Head of caudate nucleus (tissue), 42 donors: ENCODE data around the gene MIPOL1.
"Not testable (repeated sequence)": the region's sequence is repeated elsewhere in the genome, so short reads cannot be mapped to it uniquely, and the experiment has no call there.

Experiments used
- DNase-seq, 42 donors: peaks; one replicate each; pipeline versions ENCODE4 v3.0.0 to v3.0.0-alpha.2; 2020 to 2021; ENCODE audit warnings: mixed read lengths in 7 of 42
- intact Hi-C: fragments of 100-400 bp; cut with DNase I; formaldehyde crosslinking; loops from one replicate; pipeline ENCODE4 v1.15.0; 2022

MIPOL1 gene

DNA sequence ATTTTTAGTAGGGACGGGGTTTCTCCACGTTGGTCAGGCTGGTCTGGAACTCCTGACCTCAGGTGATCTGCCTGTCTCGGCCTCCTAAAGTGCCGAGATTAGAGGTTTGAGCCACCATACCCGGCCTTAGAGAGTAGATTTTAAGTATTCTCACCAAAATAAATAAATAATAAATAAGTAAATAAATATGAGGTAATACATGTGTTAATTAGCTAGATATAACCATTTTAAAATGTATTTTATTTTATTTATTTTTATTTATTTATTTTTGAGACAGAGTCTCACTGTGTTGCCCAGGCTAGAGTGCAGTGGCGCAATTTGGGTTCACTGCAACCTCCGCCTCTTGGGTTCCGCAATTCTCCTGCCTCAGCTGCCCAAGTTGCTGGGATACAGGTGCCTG is 13.2 kb upstream of the MIPOL1 start:
- intact Hi-C loops, DNase-seq: not testable (repeated sequence)

DNA sequence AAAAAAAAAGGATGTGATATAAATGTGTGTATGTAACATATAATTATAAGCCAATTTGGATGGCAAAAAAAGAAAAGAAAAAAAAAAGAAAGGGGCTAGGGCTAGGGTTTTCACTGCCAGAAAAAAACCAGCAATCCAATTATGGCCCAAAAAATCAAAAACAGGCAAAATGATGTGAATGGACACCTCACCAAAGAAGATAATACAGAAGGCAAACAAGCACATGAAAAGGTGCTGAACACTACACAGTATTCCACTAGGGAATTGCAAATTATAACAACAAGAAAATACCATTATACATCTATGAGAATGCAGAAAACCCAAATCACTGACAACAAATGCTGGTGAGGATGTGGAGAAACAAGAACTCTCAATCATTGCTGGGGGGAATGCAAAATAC is 12.1 kb upstream of the MIPOL1 start:
- no peak for DNase-seq
- intact Hi-C loops = no loop called here

DNA sequence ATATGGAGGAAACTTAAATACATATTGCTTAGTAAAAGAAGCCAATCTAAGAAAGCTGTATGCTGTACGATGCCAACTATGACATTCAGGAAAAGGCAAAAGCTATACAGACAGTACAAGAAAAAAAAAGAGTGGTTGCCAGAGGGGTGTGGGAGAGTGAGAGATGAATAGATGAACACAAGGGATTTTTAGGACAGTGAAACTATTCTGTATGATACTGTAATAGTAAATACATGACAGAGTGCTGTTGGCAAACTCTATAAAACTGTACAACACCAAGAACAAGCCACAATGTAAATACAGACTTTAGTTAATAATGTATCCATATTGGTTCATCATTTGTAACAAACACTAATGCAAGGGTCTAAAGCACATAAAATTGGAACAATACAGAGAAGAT is 10.9 kb upstream of the MIPOL1 start:
- intact Hi-C loops = no loop called here
- DNase-seq = no peak

DNA sequence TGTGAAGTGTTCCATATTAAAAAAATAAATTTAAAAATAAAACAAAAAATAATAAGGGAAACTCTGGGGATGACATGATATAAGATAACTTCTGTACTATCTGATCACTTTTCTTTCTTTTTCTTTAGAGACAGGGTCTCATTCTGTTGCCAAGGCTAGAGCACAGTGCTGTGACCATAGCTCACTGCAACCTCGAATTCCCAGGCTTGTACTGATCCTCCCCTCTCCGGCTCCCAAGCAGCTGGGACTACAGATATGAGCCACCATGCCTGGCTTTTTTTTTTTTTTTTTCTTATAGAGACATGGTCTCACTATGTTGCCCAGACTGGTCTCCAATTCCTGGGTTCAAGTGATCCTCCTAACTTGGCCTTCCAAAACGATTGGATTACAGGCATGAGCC is 10.4 kb upstream of the MIPOL1 start:
- intact Hi-C loops = no loop called here
- no peak for DNase-seq

DNA sequence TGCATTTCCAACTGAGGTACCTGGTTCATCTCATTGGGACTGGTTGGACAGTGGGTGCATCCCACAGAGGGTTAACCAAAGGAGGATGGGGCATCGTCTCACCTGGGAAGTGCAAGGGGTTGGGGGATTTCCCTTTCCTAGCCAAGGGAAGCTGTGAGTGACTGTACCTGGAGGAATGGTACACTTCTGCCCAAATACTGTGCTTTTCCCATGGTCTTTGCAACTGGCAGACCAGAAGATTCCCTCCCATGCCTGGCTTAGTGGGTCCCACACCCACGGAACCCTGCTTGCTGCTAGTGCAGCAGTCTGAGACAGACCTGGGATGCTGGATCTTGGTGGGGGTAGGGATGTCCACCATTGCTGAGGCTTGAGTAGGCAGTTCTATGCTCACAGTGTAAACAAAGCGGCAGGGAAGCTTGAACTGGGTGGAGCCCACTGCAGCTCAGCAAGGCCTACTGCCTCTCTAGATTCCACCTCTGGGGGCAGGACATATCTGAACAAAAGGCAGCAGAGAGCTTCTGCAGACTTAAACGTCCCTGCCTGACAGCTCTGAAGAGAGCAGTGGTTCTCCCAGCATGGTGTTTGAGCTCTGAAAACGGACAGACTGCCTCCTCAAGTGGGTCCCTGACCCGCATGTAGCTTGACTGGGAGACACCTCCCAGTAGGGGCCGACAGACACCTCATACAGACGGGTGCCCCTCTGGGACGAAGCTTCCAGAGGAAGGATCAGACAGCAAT is 9.7 kb upstream of the MIPOL1 start:
- DNase-seq, intact Hi-C loops: not testable (repeated sequence)

DNA sequence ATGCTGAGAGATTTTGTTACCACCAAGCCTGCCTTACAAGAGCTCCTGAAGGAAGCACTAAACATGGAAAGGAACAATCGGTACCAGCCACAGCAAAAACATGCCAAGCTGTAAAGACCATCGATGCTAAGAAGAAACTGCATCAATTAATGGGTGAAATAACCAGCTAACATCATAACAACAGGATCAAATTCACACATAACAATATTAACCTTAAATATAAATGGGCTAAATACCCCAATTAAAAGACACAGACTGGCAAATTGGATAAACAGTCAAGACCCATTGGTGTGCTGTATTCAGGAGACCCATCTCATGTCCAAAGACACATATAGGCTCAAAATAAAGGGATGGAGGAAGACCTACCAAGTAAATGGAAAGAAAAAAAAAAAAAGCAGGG is 8.0 kb upstream of the MIPOL1 start:
- DNase-seq, intact Hi-C loops: not testable (repeated sequence)

DNA sequence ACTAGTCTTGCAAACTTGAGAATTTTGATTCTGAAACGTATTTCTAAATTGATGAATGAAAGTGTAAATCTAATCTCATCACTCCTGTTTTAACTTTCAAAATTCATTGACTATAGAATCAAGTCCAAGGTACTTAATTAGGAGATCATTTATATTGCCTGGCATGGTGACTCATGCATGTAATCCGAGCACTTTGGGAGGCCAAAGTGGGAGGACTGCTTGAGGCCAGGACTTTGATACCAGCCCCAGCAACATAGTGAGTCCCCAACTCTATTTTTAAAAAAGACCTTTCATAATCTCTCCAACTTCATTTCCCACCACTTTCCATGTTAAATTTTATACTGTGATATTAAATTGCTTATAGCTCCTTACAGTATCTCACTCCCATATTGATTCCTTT is 3.0 kb upstream of the MIPOL1 start:
- intact Hi-C loops = no loop called here

DNA sequence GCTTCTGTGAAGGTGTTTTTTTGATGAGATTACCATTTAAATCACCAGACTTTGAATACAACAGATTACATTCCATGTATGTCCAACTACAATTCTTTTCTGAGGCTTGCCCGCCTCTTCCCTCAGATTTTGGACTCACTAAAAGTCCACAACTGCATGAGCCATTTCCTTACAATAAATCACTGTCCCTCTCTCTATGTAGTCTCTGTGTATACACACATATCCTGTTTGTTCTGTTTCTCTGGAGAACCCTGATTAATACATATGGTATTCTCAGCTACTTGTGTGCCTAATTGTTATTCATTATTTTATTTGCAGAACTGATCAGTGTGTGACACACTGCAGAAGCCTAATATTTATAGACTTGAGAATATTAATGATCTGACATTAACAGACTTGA is 2.4 kb upstream of the MIPOL1 start:
- intact Hi-C loops = no loop called here
- DNase-seq = no peak

More for the DNA sequence above, 3.0 kb upstream of the MIPOL1 start:
- DNase-seq = no peak

DNA sequence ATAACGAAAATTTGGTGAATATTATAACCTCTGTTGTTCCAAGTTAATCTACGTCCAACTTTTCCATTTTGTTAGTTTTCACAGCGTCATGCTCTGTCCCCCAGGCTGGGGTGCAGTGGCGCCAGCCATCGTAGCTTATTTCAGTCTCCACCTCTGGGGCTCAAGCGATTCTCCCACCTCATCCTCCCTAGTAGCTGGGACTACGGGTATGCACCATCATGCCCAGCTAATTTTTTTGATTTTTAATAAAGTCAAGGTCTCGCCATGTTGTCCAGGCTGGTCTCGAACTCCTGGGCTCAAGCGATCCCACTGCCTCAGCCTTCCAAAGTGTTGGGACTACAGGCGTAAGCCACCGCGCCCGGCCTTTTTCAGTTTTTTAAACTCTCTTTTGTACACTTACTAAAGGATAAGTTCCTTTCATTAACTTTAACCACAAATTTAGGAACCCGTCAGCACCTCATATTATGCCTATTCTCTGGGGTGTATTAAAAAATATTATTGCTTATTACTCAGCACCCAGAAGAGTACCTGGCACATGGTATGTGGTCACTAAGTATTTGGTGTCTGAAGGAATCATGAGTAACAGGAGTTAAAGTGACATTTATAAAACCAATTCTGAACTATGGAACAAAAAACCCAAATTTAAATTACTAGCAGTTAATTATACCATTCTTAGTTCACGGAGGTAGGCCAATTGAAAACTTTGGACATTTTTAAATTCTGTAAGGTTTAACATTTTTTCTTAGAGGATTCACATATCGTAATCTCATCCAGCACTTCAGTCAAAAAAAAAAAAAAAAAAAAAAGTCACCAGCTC is 925 bp upstream of the MIPOL1 start:
- DNase-seq = no peak
- intact Hi-C loops = no loop called here

DNA sequence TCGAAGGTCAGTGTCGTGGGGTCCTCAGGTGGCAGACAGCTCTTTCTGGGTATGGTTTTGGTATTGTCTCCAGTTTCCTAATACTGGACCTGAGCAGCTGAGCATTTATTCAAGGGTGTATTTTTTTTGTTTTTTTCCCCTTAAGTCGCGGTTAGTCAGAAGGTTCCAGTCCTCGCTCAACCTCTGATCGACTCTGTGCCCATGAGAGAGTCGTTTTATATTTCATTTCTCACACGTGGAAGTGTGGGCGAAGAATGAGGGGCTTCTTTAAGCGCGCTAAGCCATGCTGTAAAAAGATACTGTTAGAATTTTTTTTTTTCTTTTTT is 499 bp downstream of the MIPOL1 start:
- intact Hi-C loops = no loop called here
- peak in 1 of 42 donors; percentile 10 for DNase-seq

DNA sequence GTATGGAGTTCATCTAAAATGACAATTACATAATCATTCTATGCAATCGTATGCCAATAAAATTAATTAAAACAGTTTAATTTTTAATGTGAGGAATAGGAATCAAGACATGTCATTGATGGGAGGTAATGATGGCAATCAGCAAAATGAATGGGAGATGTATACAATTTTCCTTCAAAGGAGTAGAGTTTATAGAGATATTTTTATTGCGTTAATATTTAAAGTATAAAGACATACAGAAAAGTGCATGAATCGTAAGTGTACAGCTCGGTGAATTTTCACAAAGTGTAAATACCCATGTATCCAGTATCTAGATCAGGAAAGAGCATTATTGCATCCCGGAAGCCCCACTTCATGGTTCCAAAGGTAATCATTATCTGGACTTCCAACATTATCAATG is 1.2 kb downstream of the MIPOL1 start:
- intact Hi-C loops = no loop called here
- no peak for DNase-seq

DNA sequence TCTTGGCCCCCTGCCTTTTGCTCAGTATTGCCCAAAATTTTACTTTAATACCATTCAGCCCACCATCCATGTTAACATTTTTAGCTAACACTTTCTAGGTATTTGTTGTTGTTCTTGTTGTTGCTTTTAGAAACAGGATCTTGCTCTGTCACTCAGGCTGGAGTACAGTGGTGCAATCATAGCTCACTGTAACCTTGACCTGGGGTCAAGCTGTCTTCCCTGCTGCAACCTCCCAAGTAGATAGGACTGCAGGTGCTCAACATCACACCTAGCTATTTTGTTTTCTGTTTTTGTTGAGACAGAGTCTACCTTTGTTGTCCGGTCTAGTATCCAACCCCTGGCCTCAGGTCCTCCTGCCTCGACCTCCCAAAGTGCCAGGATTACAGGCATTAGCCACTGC is 4.0 kb downstream of the MIPOL1 start:
- DNase-seq = no peak
- intact Hi-C loops = no loop called here

DNA sequence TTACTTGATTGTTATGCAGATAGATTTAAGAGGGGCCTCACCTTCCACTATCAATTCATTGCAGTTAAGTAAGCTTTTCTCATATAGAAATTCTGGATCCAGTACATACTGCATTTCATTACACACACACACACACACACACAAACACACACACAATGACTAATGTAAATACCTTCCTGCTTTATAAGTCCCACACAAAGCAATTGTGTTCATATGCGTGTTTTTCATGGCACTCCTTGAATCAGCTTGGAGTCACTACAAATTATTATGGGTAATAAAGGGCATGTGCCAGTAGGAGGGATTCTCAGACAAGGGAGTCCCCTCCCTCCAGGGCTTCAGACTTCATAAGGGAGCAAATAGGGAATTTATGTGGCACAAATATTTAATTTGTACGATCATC is 4.5 kb downstream of the MIPOL1 start:
- DNase-seq = no peak

DNA sequence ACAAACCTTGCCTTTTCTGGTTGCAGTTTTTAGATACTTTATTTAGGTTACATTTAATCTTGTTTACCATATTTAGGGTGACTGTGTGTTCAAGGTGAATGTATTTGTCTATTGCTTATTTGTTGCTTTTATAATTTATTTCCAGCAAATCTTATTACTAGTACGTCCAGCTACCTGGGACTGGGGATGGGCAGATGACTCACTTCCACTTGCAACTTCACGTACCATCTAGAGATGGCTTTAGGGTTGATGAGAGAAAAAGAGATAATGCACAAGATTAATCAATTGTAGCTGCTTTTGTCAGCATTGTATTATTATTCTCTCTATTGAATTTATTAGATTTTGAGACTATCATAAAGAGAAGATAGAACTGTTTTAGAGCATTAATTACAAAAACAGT is 5.1 kb downstream of the MIPOL1 start:
- intact Hi-C loops = no loop called here
- no peak for DNase-seq

More for the DNA sequence above, 4.5 kb downstream of the MIPOL1 start:
- intact Hi-C loops = no loop called here

DNA sequence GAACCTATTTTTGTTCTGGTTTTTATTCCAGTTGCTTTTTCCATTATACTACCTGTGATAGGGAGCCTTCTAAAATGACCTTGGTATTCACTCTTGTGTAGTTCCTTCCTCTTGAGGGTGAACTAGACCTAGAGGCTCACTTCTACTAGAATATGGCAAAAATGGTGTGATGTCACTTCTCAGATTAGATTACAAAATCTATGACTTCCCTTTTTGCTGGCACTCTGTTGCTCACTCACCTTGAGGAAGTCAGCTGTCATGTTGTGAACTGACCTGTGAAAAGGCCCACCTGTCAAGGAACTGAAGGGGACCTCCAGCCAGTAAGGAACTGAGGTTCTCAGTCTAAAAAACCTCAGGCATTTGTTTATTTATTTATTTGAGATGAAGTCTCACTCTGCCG is 5.7 kb downstream of the MIPOL1 start:
- intact Hi-C loops = no loop called here

DNA sequence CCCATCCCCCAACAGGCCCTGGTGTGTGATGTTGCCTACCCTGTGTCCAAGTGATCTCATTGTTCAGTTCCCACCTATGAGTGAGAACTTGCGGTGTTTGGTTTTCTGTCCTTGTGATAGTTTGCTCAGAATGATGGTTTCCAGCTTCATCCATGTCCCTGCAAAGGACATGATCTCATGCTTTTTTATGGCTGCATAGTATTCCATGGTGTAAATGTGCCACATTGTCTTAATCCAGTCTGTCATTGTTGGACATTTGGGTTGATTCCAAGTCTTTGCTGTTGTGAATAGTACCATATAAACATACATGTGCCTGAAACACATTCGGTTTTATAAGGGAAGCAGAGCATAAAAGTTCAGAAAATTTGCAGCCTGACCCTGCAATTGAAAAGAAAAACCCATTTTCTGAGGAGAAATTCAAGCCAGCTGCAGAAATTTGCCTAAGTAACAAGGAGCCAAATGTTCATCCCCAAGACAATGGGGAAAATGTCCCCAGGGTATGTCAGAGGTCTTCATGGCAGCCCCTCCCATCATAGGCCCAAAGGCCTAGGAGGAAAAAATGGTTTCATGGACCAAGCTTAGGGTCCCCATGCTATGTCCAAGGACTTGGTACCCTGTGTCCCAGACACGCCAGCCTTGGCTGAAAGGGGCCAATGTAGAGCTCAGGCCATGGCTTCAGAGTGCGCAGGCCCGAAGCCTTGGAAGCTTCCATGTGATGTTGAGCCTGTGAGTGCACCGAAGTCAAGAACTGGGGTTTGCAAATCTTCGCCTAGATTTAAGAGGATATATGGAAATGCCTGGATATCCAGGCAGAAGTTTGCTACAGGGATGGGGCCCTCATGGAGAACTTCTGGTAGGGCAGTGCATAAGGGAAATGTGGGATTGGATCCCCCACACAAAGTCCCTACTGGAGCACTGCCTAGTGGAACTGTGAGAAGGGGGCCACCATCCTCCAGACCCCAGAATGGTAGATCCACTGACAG is 8.2 kb downstream of the MIPOL1 start:
- intact Hi-C loops, DNase-seq: not testable (repeated sequence)

More for the DNA sequence above, 5.7 kb downstream of the MIPOL1 start:
- no peak for DNase-seq

DNA sequence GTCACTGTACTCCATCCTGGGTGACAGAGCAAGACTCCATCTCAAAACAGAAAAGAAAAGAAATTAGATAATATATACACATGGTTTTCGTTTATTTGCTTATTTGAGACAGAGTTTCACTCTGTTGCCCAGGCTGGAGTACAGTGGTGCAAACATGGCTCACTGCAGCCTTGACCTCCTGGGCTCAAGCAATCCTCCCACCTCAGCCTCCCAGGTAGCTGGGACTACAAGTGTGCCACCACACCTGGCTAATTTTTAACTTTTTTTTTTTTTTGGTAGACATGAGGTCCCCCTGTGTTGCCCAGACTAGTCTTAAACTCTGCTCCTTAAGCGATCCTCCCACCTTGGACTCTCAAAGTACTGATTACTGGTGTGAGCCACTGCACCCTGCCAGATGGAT is 11.9 kb downstream of the MIPOL1 start:
- intact Hi-C loops, DNase-seq: not testable (repeated sequence)

DNA sequence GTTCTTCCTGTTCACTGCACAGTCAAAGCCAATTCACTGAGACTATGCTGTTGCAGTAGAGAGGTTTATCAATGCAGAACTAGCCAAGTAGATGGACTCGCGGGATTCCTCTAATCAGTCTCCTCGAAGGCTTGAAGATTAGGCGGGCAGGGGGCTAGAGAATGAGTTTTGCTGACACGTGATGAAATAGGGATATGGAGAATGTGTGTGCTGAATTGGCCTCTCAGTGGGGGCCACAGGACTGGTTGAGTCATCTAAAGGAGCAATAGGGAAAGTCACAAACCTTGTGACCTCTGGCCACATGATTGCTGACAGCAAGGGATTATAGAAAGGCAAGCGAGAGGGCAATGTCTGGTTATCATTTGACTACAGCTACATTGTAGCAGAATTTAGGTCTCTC is 12.7 kb downstream of the MIPOL1 start:
- no peak for DNase-seq
- intact Hi-C loops = no loop called here

DNA sequence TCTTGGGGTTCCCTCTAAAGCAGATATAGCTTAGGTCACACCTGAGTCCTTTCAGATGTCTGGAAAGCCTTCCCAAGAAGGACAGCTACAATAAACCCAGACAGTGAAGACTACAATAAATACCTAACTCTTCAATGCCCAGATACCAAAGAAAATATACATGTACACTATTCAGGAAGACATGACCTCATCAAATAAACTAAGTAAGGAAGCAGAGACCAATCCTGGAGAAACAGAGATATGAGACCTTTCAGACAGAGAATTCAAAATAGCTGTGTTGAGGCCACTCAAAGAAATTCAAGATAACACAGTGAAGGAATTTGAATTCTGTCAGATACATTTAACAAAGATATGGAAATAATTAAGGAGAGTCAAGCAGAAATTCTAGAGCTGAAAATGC is 15.3 kb downstream of the MIPOL1 start:
- intact Hi-C loops = no loop called here
- no peak for DNase-seq

DNA sequence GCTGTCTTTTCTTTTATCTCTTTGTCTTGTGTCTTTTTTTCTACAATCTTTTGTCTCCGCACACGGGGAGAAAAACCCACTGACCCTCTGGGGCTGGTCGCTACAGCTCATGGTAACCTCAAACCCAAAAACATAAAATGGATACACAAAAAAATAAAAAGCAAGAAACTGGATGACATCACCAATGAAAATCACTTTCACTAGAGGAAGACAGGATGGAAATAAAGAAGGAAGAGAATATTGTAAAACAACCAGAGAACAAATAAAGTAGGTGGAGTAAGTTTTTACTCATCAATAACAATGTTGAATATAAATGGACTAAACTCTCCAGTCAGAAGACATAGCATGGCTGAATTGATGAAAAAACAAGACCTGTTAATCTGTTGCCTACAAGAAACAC is 17.6 kb downstream of the MIPOL1 start:
- intact Hi-C loops = no loop called here
- DNase-seq = no peak
